GM12878 (cell line): Measurements from ENCODE around the gene C3AR1. TPM values are rescaled to one million over a fixed set of nuclear protein-coding genes. Genes with fewer than 3 reads are reported as not detected.
A peak's percentile ranks its signal among the peaks of the same experiment; 100 is the strongest.

Source experiments
- ATAC-seq: fragments of 200-7000 bp; cut with Tn5 transposase; 3 replicates; pipeline ENCODE4 v1.9.1; 2020; ENCODE audit warnings: mild to moderate bottlenecking, moderate library complexity
- BruUV-seq: library from RNA; stranded (reverse); fragments of 400-500 nt; replicated peaks from 2 replicates; lab custom pipeline; 2021; lab: Mats Ljungman, UMichigan
- CTCF ChIA-PET: fragments of 300-600 bp; sonication (Branson Sonifier 250); formaldehyde crosslinking; extraction: SDS; loops from one replicate; lab custom pipeline; 2021; ENCODE audit warnings: inconsistent platforms; lab: Yijun Ruan, JAX
- POLR2A ChIA-PET: fragments of 350-600 bp; formaldehyde crosslinking; extraction: SDS; loops from one replicate; lab custom pipeline; 2021; ENCODE audit warnings: inconsistent platforms; lab: Charles Lee
- RAD21 ChIA-PET: fragments of 300-600 bp; sonication (Branson Sonifier 250); formaldehyde crosslinking; loops from one replicate; lab custom pipeline; 2023; ENCODE audit warnings: antibody characterized with exemption; ENCODE audit not compliant: unreplicated experiment; lab: Charles Lee
- SMC1A ChIA-PET: fragments of 300-600 bp; sonication (Branson Sonifier 250); formaldehyde crosslinking; loops from one replicate; lab custom pipeline; 2023; ENCODE audit not compliant: unreplicated experiment, uncharacterized antibody; lab: Charles Lee
- DNase-seq: peaks from one replicate; pipeline ENCODE4 v3.0.0-alpha.2; 2011; ENCODE audit warnings: low read depth, low spot score
- FAIRE-seq: peaks from 3 replicates; lab custom pipeline; 2011; peaks lifted over from hg19 to GRCh38; lab: Jason Lieb, UNC
- H2AFZ ChIP-seq: 2 replicates; pipeline ENCODE4 v1.6.0; 2011; ENCODE audit warnings: low read depth, low read length, control low read depth; ENCODE audit not compliant: control insufficient read depth
- H3K27ac ChIP-seq: 2 replicates; pipeline ENCODE4 v1.5.1; 2011; ENCODE audit warnings: control low read depth; ENCODE audit not compliant: control insufficient read depth, insufficient read depth
- H3K27me3 ChIP-seq, 2 experiments: replicated peaks in 1 of 2; 2 replicates each; pipeline versions ENCODE4 v1.6.0 to v1.6.1; 2011; ENCODE audit warnings: low read length in 1 of 2; ENCODE audit not compliant: control insufficient read depth in 2 of 2, insufficient read depth in 2 of 2
- H3K36me3 ChIP-seq, 2 experiments: 2 replicates each; pipeline ENCODE4 v1.5.1; 2011; ENCODE audit warnings: low read length in 1 of 2; ENCODE audit not compliant: control insufficient read depth in 2 of 2, insufficient read depth in 2 of 2
- H3K4me1 ChIP-seq: 2 replicates; pipeline ENCODE4 v1.6.1; 2011; ENCODE audit warnings: mild to moderate bottlenecking, low read length, moderate library complexity, mixed read lengths; ENCODE audit not compliant: control insufficient read depth, insufficient read depth
- H3K4me2 ChIP-seq: 2 replicates; pipeline ENCODE4 v1.6.0; 2011; ENCODE audit warnings: control low read depth; ENCODE audit not compliant: control insufficient read depth, insufficient read depth
- H3K4me3 ChIP-seq: fragments of 200-600 bp; sonication (generic); 2 replicates; pipeline ENCODE4 v1.5.1; 2016
- H3K79me2 ChIP-seq: 2 replicates; pipeline ENCODE4 v1.6.0; 2011; ENCODE audit warnings: low read length; ENCODE audit not compliant: control insufficient read depth, insufficient read depth
- H3K9ac ChIP-seq: 2 replicates; pipeline ENCODE4 v1.8.0; 2011; ENCODE audit warnings: low read length, control low read depth, mixed read lengths; ENCODE audit not compliant: control insufficient read depth, insufficient read depth
- H3K9me3 ChIP-seq: replicated peaks from 3 replicates; pipeline ENCODE4 v1.5.1; 2011; ENCODE audit warnings: mild to moderate bottlenecking, low read length; ENCODE audit not compliant: control insufficient read depth, insufficient read depth
- H4K20me1 ChIP-seq: 2 replicates; pipeline ENCODE4 v1.6.0; 2011; ENCODE audit not compliant: control insufficient read depth, insufficient read depth
- ESRRA ChIP-seq: IDR thresholded peaks from 2 replicates; pipeline ENCODE4 v1.6.1; 2012; ENCODE audit warnings: mild to moderate bottlenecking, low read length, improper control_type of control experiment
- GABPA ChIP-seq: IDR thresholded peaks from 2 replicates; pipeline ENCODE4 v1.6.1; 2014; ENCODE audit warnings: antibody characterized with exemption, low read depth, mild to moderate bottlenecking, inconsistent platforms
- MEF2B ChIP-seq: fragments of 450-650 bp; IDR thresholded peaks from 2 replicates; pipeline ENCODE4 v1.6.1; 2018; ENCODE audit warnings: mild to moderate bottlenecking, moderate library complexity; ENCODE audit not compliant: partially characterized antibody, poor library complexity, severe bottlenecking
- NR2F1 ChIP-seq: fragments of 450-650 bp; conservative IDR thresholded peaks from 2 replicates; pipeline ENCODE4 v1.6.1; 2017; ENCODE audit warnings: mild to moderate bottlenecking
- RCOR1 ChIP-seq: conservative IDR thresholded peaks from 2 replicates; pipeline ENCODE4 v1.6.1; 2012; ENCODE audit warnings: low read depth, low read length, improper control_type of control experiment
- SMARCA5 ChIP-seq: fragments of 450-650 bp; IDR thresholded peaks from 2 replicates; pipeline ENCODE4 v1.6.1; 2017; ENCODE audit warnings: mild to moderate bottlenecking
- SP1 ChIP-seq: IDR thresholded peaks from one replicate; pipeline ENCODE4 v1.6.1; 2011; ENCODE audit warnings: low read depth, low read length
- SREBF1 ChIP-seq: IDR thresholded peaks from 2 replicates; pipeline ENCODE4 v1.6.1; 2012; ENCODE audit warnings: mild to moderate bottlenecking, low read length
- TBL1XR1 ChIP-seq: IDR thresholded peaks from 2 replicates; pipeline ENCODE4 v1.6.1; 2012; ENCODE audit warnings: low read depth, low read length, improper control_type of control experiment
- ZNF24 ChIP-seq: fragments of 450-650 bp; IDR thresholded peaks from 2 replicates; pipeline ENCODE4 v1.6.1; 2017; ENCODE audit warnings: antibody characterized with exemption, mild to moderate bottlenecking
- WGBS: methylation state at CpG from one replicate; pipeline ENCODE4 v1.1.6; 2016; ENCODE audit warnings: low lambda C conversion rate; ENCODE audit not compliant: insufficient replicate concordance, insufficient coverage; ENCODE audit errors: missing lambda C conversion rate; 5-methylcytosine and 5-hydroxymethylcytosine counted together
- in situ Hi-C: fragments of 300-500 bp; cut with MboI; formaldehyde crosslinking; loops from 9 replicates; pipeline ENCODE4 v1.14.3; 2018; ENCODE audit warnings: mixed read lengths
- intact Hi-C: fragments of 100-400 bp; cut with micrococcal nuclease; formaldehyde crosslinking; loops from one replicate; pipeline ENCODE4 v1.14.2; 2022; ENCODE audit not compliant: unreplicated experiment
- polyA plus RNA-seq, 11 experiments: library from polyadenylated mRNA; depleted of rRNA in 4 of 11; unstranded in 6 of 11; stranded (reverse) in 5 of 11; fragments of >200 nt; fragmentation: Nextera tagmentation in 4 of 11; fragmentation: Illumina TruSeq in 1 of 11; extraction: Ambion mirVana in 4 of 11; extraction: Trizol in 1 of 11; gene quantifications; 1 replicate in 1 of 11; 2 replicates in 10 of 11; pipeline versions ENCODE4 v1.2.1 to v1.2.3, GENCODE V29; 2011 to 2016; ENCODE audit warnings: inconsistent platforms in 2 of 11, missing spikeins in 2 of 11, low read depth in 1 of 11
- total RNA-seq, 4 experiments: library from RNA; depleted of rRNA in 3 of 4; stranded (reverse); fragments of >200 nt in 3 of 4; fragmentation: Illumina TruSeq in 1 of 4; extraction: Trizol in 1 of 4; gene quantifications; 2 replicates each; pipeline versions ENCODE4 v1.2.1 to v1.2.3, GENCODE V29; 2013 to 2021

The C3AR1 gene
- total and polyA plus RNA-seq, 10 of the 15 experiments (the other 5 are each of a cell fraction or from before 2014, with no cell fraction given) = 0.08 to 0.42 (median 0.10) TPM; not detected in 5

DNA sequence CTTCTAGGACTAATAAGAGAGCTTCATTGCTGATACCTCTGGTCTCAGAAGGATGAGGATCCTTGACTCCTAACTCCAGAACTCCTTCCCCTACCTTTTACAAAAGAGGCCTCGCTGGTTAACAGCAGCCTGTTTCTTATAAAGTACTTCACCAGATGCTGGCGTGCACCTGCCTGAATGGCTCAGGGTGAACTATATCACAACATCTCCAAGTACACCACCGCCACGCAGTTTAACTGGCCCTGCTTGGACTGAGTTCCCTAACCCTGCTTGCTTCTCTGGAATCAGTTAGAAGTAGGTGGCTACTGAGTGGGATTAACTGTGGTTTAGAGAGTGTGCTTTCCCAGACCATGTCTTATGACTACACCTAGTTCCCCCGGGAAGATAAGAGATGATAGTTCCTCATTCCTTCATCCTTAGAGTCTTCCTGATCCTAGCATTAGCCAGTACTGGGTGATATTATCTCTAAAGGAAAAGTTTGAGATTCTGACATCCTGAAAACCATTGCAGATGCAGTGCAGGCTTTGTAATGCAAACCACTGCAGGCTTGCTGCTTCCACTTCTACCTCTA, 30.6 kb downstream of the C3AR1 start:
- H4K20me1 ChIP-seq = peaks cover 4% of the 10 kb centered on the region; the same call in 1 of the 2 replicates
- ATAC-seq (no peak), FAIRE-seq (no peak)
- peak overlapping the region; percentile 26 for H3K9ac ChIP-seq
- SMC1A ChIA-PET = no interaction called here
- no peaks in the 10 kb centered on the region for H3K9me3 ChIP-seq
- peaks cover 21% of the 10 kb centered on the region for H3K4me1 ChIP-seq
- 64% methylated on average over 5 of the region's 5 CpGs for WGBS
- intact Hi-C loops (loop anchor here (5.0 kb wide), 1 partner anchor 47 kb away; the partner anchor contains the start of gene NECAP1), in situ Hi-C loops (no loop called here)
- H2AFZ ChIP-seq = no peak overlapping the region
- no peak for TF ChIP-seq SP1
- no peak for TF ChIP-seq RCOR1
- no peak for TF ChIP-seq ZNF24
- TF ChIP-seq TBL1XR1 = no peak
- no peak for TF ChIP-seq SREBF1
- no peak for TF ChIP-seq SMARCA5
- no peak for TF ChIP-seq NR2F1
- TF ChIP-seq ESRRA = no peak
- TF ChIP-seq GABPA = no peak
- no peak for TF ChIP-seq MEF2B
- TF ChIP-seq, all 136 proteins: peak for 0
- BruUV-seq = no TSS peak
- Histone ChIP-seq H3K4me3 (no peak overlapping the region), H3K27ac (no peak overlapping the region), H3K36me3 (peaks cover under 1 to 2% of the 10 kb centered on the region in 2 experiments; a peak in 2 of 4 replicates), H3K79me2 (peaks cover 12% of the 10 kb centered on the region), H3K27me3 (no peaks in the 10 kb centered on the region), H3K4me2 (peak overlapping the region; percentile 20; the same call in 1 of the 2 replicates)
- ChIA-PET POLR2A (no interaction called here), CTCF (interaction anchor here (0.6 to 2.0 kb wide), 7 partner anchors 10 to 196 kb away, joined by 3 to 10 read pairs (median 3); no protein-coding TSS in a partner anchor), RAD21 (interaction anchor here (1.2 kb wide), 1 partner anchor 74 kb away, joined by 3 read pairs; no protein-coding TSS in a partner anchor)
- no peak for DNase-seq
